Measurements from ENCODE around the gene BCAS4.

Gene BCAS4

GRCh38 chr20:50859161-50859560, 64.3 kb downstream of the BCAS4 start:
- no peak for TF ChIP-seq CTCF (IDR thresholded peaks at IDR 0.05; ENCODE audit: low read depth, low read length)
- TF ChIP-seq MAX (IDR thresholded peaks at IDR 0.05; ENCODE audit: low read depth, low read length), result no peak
- no peak for TF ChIP-seq POLR2A (IDR thresholded peaks at IDR 0.05; ENCODE audit: extremely low read depth, insufficient read length)
- TF ChIP-seq MYC (IDR thresholded peaks at IDR 0.05; ENCODE audit: low read depth, low read length), result no peak
- no peak for DNase-seq (ENCODE audit: low read depth)
- no peak overlapping the region for H3K4me3 ChIP-seq (ENCODE audit: low read depth, low read length)

- H3K4me3 ChIP-seq (ENCODE audit: low read depth, low read length), result no peak overlapping the region
- DNase-seq (ENCODE audit: low read depth), result no peak
- TF ChIP-seq MAX (IDR thresholded peaks at IDR 0.05; ENCODE audit: low read depth, low read length), result no peak
- no peak for TF ChIP-seq CTCF (IDR thresholded peaks at IDR 0.05; ENCODE audit: low read depth, low read length)
- TF ChIP-seq POLR2A (IDR thresholded peaks at IDR 0.05; ENCODE audit: extremely low read depth, insufficient read length), result no peak
- TF ChIP-seq MYC (IDR thresholded peaks at IDR 0.05; ENCODE audit: low read depth, low read length), result no peak
Observed at GRCh38 chr20:50861012-50861411, 66.2 kb downstream of the BCAS4 start.

GRCh38 chr20:50862546-50862945, 67.7 kb downstream of the BCAS4 start:
- TF ChIP-seq MYC (IDR thresholded peaks at IDR 0.05; ENCODE audit: low read depth, low read length), result no peak
- no peak for TF ChIP-seq POLR2A (IDR thresholded peaks at IDR 0.05; ENCODE audit: extremely low read depth, insufficient read length)
- TF ChIP-seq CTCF (IDR thresholded peaks at IDR 0.05; ENCODE audit: low read depth, low read length), result no peak
- TF ChIP-seq MAX (IDR thresholded peaks at IDR 0.05; ENCODE audit: low read depth, low read length), result no peak
- H3K4me3 ChIP-seq (ENCODE audit: low read depth, low read length), result no peak overlapping the region
- no peak for DNase-seq (ENCODE audit: low read depth)

- no peak overlapping the region for H3K4me3 ChIP-seq (ENCODE audit: low read depth, low read length)
- no peak for DNase-seq (ENCODE audit: low read depth)
- TF ChIP-seq MYC (IDR thresholded peaks at IDR 0.05; ENCODE audit: low read depth, low read length), result no peak
- TF ChIP-seq POLR2A (IDR thresholded peaks at IDR 0.05; ENCODE audit: extremely low read depth, insufficient read length), result no peak
- TF ChIP-seq MAX (IDR thresholded peaks at IDR 0.05; ENCODE audit: low read depth, low read length), result no peak
- no peak for TF ChIP-seq CTCF (IDR thresholded peaks at IDR 0.05; ENCODE audit: low read depth, low read length)
Observed at GRCh38 chr20:50865114-50865513, 70.3 kb downstream of the BCAS4 start.

- DNase-seq (ENCODE audit: low read depth), result no peak
- no peak overlapping the region for H3K4me3 ChIP-seq (ENCODE audit: low read depth, low read length)
- TF ChIP-seq MAX (IDR thresholded peaks at IDR 0.05; ENCODE audit: low read depth, low read length), result no peak
Observed at GRCh38 chr20:50865591-50865990, 70.7 kb downstream of the BCAS4 start.

- no peak for TF ChIP-seq CTCF (IDR thresholded peaks at IDR 0.05; ENCODE audit: low read depth, low read length)
- no peak for TF ChIP-seq POLR2A (IDR thresholded peaks at IDR 0.05; ENCODE audit: extremely low read depth, insufficient read length)
- TF ChIP-seq MYC (IDR thresholded peaks at IDR 0.05; ENCODE audit: low read depth, low read length), result no peak
- TF ChIP-seq MAX (IDR thresholded peaks at IDR 0.05; ENCODE audit: low read depth, low read length), result no peak
- H3K4me3 ChIP-seq (ENCODE audit: low read depth, low read length), result no peak overlapping the region
- no peak for DNase-seq (ENCODE audit: low read depth)
Observed at GRCh38 chr20:50866036-50866685, 71.3 kb downstream of the BCAS4 start.
